ENCODE measurements around the gene AP5S1.
A peak's percentile ranks its signal among the peaks of the same experiment; 100 is the strongest.

The AP5S1 gene, protein sequence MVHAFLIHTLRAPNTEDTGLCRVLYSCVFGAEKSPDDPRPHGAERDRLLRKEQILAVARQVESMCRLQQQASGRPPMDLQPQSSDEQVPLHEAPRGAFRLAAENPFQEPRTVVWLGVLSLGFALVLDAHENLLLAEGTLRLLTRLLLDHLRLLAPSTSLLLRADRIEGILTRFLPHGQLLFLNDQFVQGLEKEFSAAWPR

GRCh38 chr20:3820048-3820900 is at the start of gene AP5S1:
AP5S1 (plus strand) TSS chr20:3820547; CDS start chr20:3822118, 1,571 bp downstream.
- DNase-seq (ENCODE audit: low read depth, low spot score), result peak; percentile 62

DNA sequence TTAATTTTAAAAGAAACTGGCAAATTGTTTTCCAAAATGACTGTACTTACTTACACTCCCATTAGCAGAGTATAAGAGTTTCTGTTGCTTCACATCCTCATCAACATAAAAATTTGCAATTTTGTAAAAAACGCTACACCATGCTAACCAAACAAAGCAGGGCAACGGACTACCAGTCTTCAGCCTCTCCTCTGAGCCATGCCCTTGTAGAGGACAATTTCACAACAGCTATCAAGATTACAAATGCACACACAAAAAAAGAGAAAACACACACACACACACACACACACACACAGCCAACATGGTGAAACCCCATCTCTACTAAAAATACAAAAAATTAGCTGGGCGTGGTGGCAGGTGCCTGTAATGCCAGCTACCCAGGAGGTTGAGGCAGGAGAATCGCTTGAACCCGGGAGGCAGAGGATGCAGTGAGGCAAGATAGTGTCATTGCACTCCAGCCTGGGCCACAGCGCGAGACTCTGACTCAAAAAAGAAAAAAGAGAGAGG is 48.7 kb upstream of the AP5S1 start:
- no peak for DNase-seq (ENCODE audit: low read depth, low spot score)

DNA sequence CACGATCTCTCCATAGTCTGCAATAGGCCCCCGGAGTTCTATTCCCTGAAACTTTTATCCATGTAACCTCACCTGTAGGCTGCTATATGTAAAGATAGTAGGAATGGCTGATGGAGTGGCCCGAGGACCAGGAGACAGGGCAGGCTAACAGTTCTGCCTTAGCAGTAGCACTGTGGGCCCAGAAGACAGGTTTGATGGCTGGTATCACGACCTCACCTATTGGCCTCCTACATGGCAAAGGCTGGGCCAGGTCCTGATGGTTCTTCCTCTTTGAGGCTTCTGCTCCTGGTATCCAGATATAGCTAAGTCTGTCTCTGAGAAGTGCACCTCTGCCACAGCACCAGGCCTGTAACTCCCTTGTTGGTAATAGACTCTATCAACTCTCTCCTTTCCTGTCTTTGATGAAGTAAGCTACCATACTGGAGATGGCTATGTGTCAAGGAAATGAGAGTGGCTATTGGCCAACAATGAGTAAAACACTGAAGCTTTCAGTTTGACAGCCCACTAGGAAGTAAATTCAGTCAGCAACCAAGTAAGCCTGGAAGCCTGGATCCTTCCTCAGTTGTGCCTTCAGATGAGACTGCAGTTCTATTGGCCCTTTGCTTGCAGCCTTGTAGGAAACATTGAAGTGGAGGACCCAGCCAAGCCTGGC is 44.8 kb upstream of the AP5S1 start:
- DNase-seq (ENCODE audit: low read depth, low spot score), result no peak

DNA sequence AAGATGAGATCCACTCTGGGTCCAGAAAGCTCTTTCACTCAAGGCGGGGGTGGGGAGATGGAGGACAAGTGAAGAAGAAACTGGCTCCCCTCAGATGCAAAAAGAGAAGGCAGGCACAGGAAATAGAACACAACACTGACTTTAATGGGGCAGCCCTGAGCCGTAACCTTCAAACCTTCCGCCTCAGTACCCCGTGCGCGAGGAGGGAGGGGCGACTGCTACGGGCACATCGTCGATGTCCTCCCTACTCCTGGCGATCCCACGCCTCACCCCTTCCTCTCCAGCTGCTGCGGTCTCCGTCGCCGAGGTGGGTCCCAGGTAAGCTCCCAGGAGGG is 43.0 kb upstream of the AP5S1 start:
- no peak for DNase-seq (ENCODE audit: low read depth, low spot score)

DNA sequence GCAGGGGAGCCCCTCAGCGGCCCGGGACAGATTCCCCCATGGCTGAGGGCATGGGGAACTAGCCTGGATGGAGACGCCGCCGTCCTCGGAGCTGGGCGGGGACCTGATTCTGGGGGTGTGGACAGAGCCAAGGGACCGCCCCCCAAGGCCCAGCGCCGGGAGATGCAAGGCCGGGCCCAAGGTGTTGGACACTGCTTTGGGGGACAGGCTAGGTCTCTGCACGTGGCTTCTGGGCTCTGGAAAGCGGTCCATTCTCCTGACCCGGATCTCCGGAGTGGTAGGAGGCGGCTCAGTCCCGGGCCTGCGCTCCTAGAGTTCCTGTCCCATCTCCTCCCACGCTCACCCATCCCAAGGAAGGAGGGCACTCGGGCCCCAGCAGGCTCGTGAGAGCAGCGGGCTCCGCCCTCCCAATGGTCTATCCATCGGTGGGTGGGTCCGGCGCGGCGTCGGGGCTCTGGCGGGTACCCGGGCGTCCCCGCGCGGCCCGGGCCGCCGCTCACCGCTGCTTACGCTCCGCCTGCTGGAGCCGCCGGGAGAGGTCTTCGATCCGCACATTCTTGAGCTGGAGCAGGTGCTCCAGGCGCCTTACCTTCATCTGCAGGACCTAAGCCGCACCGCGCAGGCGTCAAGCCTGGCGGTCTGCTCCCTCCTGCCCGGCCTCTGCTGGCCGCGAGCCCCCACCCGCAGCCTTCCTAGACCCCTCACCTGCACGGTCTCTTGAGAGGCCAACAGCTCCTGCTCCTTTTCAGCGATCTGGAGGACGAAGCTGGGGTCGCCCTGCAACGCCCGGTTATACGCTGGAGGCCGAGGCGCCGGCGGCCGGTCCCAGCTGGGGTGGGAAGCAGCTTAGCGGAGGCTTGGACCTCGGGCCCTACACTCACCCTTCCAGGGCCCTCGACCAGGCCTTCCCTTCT is 42.4 kb upstream of the AP5S1 start:
- DNase-seq (ENCODE audit: low read depth, low spot score), result no peak

GRCh38 chr20:3778976-3779375 is 41.4 kb upstream of the AP5S1 start:
- DNase-seq (ENCODE audit: low read depth, low spot score), result no peak

GRCh38 chr20:3781153-3781910 is 39.0 kb upstream of the AP5S1 start, which contains the start of gene SPEF1:
SPEF1 (minus strand) TSS chr20:3781448; CDS start chr20:3781287, 161 bp downstream.
- no peak for DNase-seq (ENCODE audit: low read depth, low spot score)

DNA sequence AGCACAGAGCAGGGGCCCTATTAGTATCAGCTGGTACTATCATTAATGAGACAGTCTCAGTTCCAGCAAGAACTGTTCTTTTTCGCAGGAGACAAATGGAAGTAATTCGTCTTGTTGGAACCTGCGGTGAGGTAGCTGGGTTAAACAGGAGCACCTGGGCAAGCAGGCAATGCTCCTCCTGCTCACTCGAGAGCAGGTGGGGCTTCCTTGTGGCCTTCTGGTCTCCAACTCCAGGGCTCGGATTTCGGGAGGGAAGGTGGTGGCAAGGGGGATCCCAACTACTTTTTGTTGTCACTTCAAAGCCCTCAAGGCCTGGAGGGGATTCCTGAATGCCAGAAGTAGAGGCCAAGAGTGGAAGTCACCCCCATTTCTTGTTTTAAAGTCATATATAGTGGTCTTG is 37.8 kb upstream of the AP5S1 start:
- no peak for DNase-seq (ENCODE audit: low read depth, low spot score)

DNA sequence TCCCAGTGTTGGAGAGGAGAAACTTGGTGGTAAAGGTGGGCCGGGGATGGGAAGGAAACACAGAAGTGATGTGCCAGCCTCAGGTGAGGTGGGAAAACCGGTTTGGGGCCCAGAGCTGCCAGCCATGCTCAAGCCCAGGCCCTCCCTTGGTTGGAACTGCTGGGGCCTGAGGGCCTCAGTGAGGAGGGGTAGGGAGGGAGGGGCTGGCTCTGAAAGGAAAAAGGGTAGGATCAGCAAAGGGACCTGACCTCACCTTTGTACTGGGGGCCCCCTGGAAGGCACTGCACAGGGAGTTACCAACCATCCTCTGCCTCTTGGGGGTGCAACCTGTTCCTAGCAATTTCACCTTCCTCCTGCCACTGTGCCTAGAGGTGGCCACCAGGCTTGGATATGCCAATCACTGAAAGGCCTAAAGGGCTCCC is 37.3 kb upstream of the AP5S1 start:
- DNase-seq (ENCODE audit: low read depth, low spot score), result no peak

DNA sequence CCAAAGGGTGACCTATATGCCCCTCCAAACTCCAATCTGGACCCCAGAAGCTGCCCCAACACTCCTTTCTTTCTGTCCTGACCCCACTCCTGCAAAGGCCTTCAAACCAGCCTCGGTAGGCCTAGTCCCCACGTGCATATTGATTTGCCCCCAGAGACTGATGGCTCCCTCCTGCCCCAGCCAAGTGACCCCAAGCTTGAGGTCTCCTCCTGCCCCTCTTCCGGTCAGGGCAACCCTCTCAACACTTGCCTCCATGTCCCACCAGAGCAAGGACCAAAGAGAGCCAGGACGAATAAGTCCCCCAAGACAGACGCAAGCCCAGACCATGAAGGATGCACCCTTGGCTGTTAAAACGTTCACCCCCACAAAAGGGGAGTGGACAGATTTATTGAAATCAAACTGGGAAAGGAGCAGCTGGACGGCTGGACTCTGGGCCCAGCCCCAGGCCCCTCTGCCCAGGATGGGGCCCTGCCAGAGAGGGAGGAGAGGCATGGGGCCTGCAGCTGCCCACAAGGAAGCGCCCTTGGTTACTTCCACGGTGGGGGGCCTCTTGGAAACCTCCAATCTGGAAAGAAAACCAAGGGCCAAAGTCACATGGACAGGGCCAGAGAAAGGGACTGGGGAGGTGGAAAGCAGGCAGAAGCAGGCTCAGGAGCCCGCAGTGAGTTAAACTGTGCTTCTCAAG is 36.7 kb upstream of the AP5S1 start:
- no peak for DNase-seq (ENCODE audit: low read depth, low spot score)

- DNase-seq (ENCODE audit: low read depth, low spot score), result no peak
Measured at GRCh38 chr20:3784216-3784853, 36.0 kb upstream of the AP5S1 start.

- no peak for DNase-seq (ENCODE audit: low read depth, low spot score)
Measured at GRCh38 chr20:3784863-3785239, 35.5 kb upstream of the AP5S1 start.

GRCh38 chr20:3785240-3786125 is 34.9 kb upstream of the AP5S1 start:
- DNase-seq (ENCODE audit: low read depth, low spot score), result no peak

DNA sequence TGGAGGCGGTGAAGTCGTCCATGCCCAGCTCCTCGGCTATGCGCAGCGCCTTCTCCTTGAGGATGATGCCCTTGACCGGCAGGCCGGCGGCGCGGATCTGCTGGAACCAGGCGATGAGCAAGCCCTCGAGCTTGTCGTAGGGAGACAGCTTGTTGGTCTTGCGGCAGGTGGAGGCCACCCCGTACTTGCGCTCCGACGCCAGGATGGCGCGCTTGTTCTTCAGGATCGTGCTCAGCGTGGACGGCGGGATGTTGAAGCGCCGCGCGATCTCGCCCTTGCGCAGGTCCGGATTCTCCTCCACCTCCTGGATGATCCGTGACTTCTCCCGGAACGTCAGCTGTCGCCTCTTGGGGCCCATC is 34.2 kb upstream of the AP5S1 start:
- no peak for DNase-seq (ENCODE audit: low read depth, low spot score)

DNA sequence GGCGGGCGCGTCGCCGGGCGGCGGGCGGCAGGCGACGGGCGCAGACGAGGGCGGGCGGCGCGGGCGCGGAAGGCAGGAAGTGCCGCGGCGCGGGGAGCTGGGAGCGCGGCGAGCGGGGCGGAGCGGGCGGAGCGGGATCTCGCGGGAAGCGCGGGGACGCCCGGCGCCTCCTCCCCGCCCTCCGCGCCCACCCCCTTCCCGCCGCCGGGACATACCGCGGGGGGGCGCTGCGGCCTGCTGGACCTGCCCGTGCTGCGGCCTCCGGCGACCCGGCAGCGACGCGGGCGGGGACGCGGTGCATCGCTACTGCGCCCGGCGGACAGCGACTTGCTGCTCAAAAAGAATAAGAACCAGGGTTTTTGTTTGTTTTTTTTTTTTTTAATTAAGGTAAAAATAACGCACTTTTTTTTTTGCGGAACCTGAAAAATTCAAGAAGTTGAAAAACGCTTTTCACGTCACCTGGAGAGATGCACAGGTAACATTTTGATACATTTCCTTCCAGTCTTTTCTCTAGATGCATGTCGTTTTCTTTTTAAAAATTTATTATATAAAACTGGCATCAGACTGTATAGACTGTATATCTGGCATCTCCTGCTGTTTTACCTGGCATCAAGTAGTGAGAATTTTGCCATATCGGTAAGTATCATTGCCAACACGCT is 33.6 kb upstream of the AP5S1 start, which contains the start of gene CENPB:
Gene CENPB, minus strand, starts transcription at position 76 of the 659 bp plus-strand sequence. CDS start 257 bp downstream, outside the sequence.
- peak; percentile 85 for DNase-seq (ENCODE audit: low read depth, low spot score)

GRCh38 chr20:3787324-3788014 is 32.9 kb upstream of the AP5S1 start:
- DNase-seq (ENCODE audit: low read depth, low spot score), result no peak

DNA sequence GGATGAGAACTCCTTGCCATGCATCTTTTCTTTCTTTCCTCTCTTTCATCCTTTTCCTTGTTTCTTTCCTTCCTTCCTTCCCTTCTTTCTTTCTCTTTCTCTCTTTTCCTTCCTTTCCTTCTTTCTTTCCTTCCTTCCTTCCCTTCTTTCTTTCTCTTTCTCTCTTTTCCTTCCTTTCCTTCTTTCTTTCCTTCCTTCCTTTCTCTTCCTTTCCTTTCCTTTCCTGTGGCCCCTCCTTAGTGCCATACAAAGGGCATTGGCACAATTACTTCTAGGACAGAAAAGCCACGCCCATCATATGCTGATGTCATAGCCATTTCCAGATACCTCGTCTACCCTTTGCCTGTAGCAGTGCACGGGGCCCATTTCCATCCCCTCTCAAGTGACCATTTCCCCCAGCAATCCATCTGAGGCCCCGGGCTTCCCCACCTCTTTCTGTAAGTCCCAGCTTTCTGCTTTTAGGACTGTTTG is 31.6 kb upstream of the AP5S1 start:
- no peak for DNase-seq (ENCODE audit: low read depth, low spot score)
